AG04449 (cell line): ENCODE measurements around the gene DQX1.
A peak's percentile ranks its signal among the peaks of the same experiment; 100 is the strongest.

Source experiments
- CTCF ChIA-PET: fragments of 350-600 bp; formaldehyde crosslinking; extraction: SDS; loops from one replicate; lab custom pipeline; 2021; ENCODE audit warnings: antibody characterized with exemption; lab: Yijun Ruan, JAX
- POLR2A ChIA-PET: fragments of 400-600, 350-600 bp; formaldehyde crosslinking; extraction: SDS; loops from one replicate; lab custom pipeline; 2020; ENCODE audit warnings: antibody characterized with exemption, inconsistent platforms; lab: Yijun Ruan, JAX
- DNase-seq: peaks from one replicate; pipeline ENCODE4 v3.0.0-alpha.2; 2010; ENCODE audit warnings: low read depth, low spot score
- H3K4me3 ChIP-seq: 2 replicates; pipeline ENCODE4 v1.5.1; 2011; ENCODE audit warnings: low read depth, mild to moderate bottlenecking, control low read depth, low read length
- CTCF ChIP-seq: IDR thresholded peaks from one replicate; pipeline ENCODE4 v1.5.1; 2011; ENCODE audit warnings: mild to moderate bottlenecking, moderate library complexity, low read length, control low read depth, inconsistent platforms; ENCODE audit not compliant: insufficient read depth; ENCODE audit errors: missing control alignments

The DQX1 gene

GRCh38 chr2:74556159-74556558 lies 30.1 kb upstream of the DQX1 start:
- POLR2A ChIA-PET: interaction anchor here (0.9 kb wide), 1 partner anchor 11 kb away, joined by 3 read pairs; no protein-coding TSS in a partner anchor
- CTCF ChIA-PET: interaction anchor here (1.1 to 5.2 kb wide), 3 partner anchors 10 to 31 kb away, joined by 3 to 39 read pairs (median 6); no protein-coding TSS in a partner anchor
- TF ChIP-seq CTCF: no peak
- H3K4me3 ChIP-seq: peak overlapping the region; percentile 92; the same call in 1 of the 2 replicates
- DNase-seq: no peak

GRCh38 chr2:74555610-74556103 lies 29.6 kb upstream of the DQX1 start:
- TF ChIP-seq CTCF: no peak
- peak overlapping the region; percentile 92 for H3K4me3 ChIP-seq
- ChIA-PET POLR2A (interaction anchor here (0.8 to 2.1 kb wide), 4 partner anchors 8 to 29 kb away, joined by 3 to 12 read pairs (median 4); no protein-coding TSS in a partner anchor), CTCF (interaction anchor here (0.7 to 5.2 kb wide), 5 partner anchors 8 to 31 kb away, joined by 3 to 39 read pairs (median 4); no protein-coding TSS in a partner anchor)
- no peak for DNase-seq

DNA sequence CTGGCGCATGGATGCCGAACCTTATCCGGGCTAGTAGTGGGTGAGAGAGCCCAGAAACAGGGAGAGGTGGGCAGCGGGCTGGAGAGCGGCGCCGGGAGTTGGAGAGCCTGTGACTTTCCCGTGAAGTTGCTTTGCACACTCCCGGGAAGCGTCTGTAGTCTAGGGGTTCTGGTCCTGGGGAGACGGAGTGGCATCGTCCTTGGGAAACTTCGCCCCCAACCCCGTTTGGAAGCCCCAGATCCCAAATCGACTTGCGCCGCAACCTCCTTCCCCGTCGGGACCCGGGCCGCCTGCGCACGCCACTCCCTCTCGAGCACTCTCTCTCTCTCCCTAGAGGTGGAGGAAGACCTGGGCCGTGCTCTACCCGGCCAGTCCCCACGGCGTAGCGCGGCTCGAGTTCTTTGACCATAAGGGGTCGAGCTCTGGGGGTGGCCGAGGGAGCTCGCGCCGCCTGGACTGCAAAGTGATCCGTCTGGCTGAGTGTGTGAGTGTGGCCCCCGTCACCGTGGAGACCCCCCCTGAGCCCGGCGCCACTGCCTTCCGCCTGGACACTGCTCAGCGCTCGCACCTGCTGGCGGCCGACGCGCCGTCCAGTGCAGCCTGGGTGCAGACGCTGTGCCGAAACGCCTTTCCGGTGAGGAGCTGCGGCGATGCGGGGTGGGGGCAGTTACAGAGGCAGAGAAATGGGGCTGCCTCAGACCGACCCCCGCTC lies 28.9 kb upstream of the DQX1 start:
- peak overlapping the region; percentile 92 for H3K4me3 ChIP-seq
- no peak for TF ChIP-seq CTCF
- ChIA-PET POLR2A (interaction anchor here (0.8 to 2.1 kb wide), 4 partner anchors 9 to 30 kb away, joined by 3 to 12 read pairs (median 4); no protein-coding TSS in a partner anchor), CTCF (interaction anchor here (0.7 to 5.2 kb wide), 6 partner anchors 9 to 32 kb away, joined by 3 to 39 read pairs (median 4); no protein-coding TSS in a partner anchor)
- no peak for DNase-seq

GRCh38 chr2:74553892-74554819 lies 28.1 kb upstream of the DQX1 start, which contains the start of the genes DOK1 and LOXL3:
DOK1 (plus strand) TSS chr2:74554720; CDS start chr2:74554755, 35 bp downstream.
LOXL3 (minus strand) TSS chr2:74553942; CDS start chr2:74552634, 1,308 bp downstream.
- TF ChIP-seq CTCF: no peak
- POLR2A ChIA-PET: interaction anchor here (0.7 to 2.1 kb wide), 7 partner anchors 9 to 1051 kb away, joined by 3 to 12 read pairs (median 3); partner anchors contain the start of genes AUP1 and HTRA2
- DNase-seq: peak; percentile 65
- CTCF ChIA-PET: interaction anchor here (1.0 to 5.2 kb wide), 4 partner anchors 10 to 33 kb away, joined by 3 to 39 read pairs (median 4); no protein-coding TSS in a partner anchor
- peak within 1 kb of the TSS; percentile 92 for H3K4me3 ChIP-seq

GRCh38 chr2:74552914-74553811 lies 27.1 kb upstream of the DQX1 start:
- POLR2A ChIA-PET: interaction anchor here (1.0 to 2.1 kb wide), 5 partner anchors 10 to 24 kb away, joined by 3 to 12 read pairs (median 4); partner anchors contain the start of genes AUP1 and HTRA2
- peak overlapping the region; percentile 92 for H3K4me3 ChIP-seq
- DNase-seq: no peak
- CTCF ChIA-PET: interaction anchor here (0.8 to 1.1 kb wide), 3 partner anchors 10 to 32 kb away, joined by 3 to 4 read pairs (median 3); no protein-coding TSS in a partner anchor
- TF ChIP-seq CTCF: no peak
